ENCODE measurements around the gene UBAC1. TPM values are rescaled to one million over a fixed set of nuclear protein-coding genes. Genes with fewer than 3 reads are reported as not detected.

The UBAC1 gene
- polyA plus RNA-seq, 5 donors = 27.6 to 38.4 (median 32.3) TPM

- no peak for DNase-seq
Measured at GRCh38 chr9:135941288-135941995, 19.7 kb downstream of the UBAC1 start.

- DNase-seq = no peak
Measured at GRCh38 chr9:135939351-135940265, 21.6 kb downstream of the UBAC1 start.

- no peak for DNase-seq
Measured at GRCh38 chr9:135937521-135938489, 23.4 kb downstream of the UBAC1 start.

- DNase-seq = no peak
Measured at GRCh38 chr9:135933114-135933513, 28.1 kb downstream of the UBAC1 start.

- no peak for DNase-seq
Measured at GRCh38 chr9:135932656-135933055, 28.5 kb downstream of the UBAC1 start.

GRCh38 chr9:135931349-135931820, 29.8 kb downstream of the UBAC1 start:
- no peak for DNase-seq

- DNase-seq = no peak
Measured at GRCh38 chr9:135930446-135931345, 30.5 kb downstream of the UBAC1 start.

GRCh38 chr9:135929656-135930445, 31.3 kb downstream of the UBAC1 start:
- no peak for DNase-seq

GRCh38 chr9:135928731-135929655, 32.2 kb downstream of the UBAC1 start:
- no peak for DNase-seq

- no peak for DNase-seq
Measured at GRCh38 chr9:135928074-135928730, 33.0 kb downstream of the UBAC1 start.

- DNase-seq = no peak
Measured at GRCh38 chr9:135927195-135928013, 33.8 kb downstream of the UBAC1 start.

- no peak for DNase-seq
Measured at GRCh38 chr9:135926402-135927194, 34.6 kb downstream of the UBAC1 start.

- no peak for DNase-seq
Measured at GRCh38 chr9:135925496-135926133, 35.6 kb downstream of the UBAC1 start.

GRCh38 chr9:135924628-135925338, 36.4 kb downstream of the UBAC1 start:
- DNase-seq = no peak

GRCh38 chr9:135923508-135923907, 37.7 kb downstream of the UBAC1 start:
- no peak for DNase-seq

Data from right lung (tissue), 5 donors.